Thyroid gland (tissue), 4 donors: ENCODE results near the gene GPR37.

Experiments
- CTCF ChIP-seq, 6 experiments: fragments of 200-600 bp in 3 of 6; fragments of 450-650 bp in 3 of 6; sonication (generic) in 3 of 6; IDR thresholded peaks; one replicate each; pipeline ENCODE4 v1.5.1; 2016 to 2019; ENCODE audit warnings: antibody characterized with exemption in 6 of 6, mild to moderate bottlenecking in 2 of 6, inconsistent platforms in 1 of 6, moderate library complexity in 1 of 6
- POLR2A ChIP-seq, 2 donors: fragments of 450-650 bp; IDR thresholded peaks; one replicate each; pipeline ENCODE4 v1.6.1; 2017; ENCODE audit warnings: antibody characterized with exemption in 2 of 2, mild to moderate bottlenecking in 2 of 2, moderate library complexity in 1 of 2

- TF ChIP-seq CTCF (IDR thresholded peaks at IDR 0.05) (no peak), POLR2A (IDR thresholded peaks at IDR 0.05) (no peak)
These were observed 53.6 kb downstream of the GPR37 start for GRCh38 chr7:124712017-124712416.
